ENCODE results near the gene ZDHHC12. TPM values are rescaled to one million over a fixed set of nuclear protein-coding genes. Genes with fewer than 3 reads are reported as not detected.

ZDHHC12 gene
- total and polyA plus RNA-seq, 10 of the 15 experiments (the other 5 are each of a cell fraction or from before 2014, with no cell fraction given): 0.95 to 146 (median 49.9) TPM

DNA sequence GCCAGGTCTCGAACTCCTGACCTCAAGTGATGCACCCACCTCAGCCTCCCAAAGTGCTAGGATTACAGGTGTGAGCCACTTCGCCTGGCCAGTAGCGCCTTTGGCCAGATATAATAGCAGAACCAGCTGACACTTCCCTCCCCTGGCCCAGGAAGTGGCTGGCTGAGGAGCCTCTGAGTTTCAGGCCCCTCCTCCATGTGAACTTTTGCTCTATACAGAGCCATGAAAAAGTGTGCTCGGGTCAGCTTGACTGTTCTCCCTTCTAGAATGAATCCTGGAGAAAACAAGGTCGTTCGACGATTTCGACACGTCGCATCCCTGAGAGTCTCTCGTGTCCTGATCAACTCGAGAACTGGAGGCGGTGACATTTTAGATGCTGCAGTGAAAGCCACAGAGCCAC, 8.6 kb upstream of the ZDHHC12 start:
- no peaks in the 10 kb centered on the region; a peak in 3 of 4 replicates for H3K36me3 ChIP-seq (ENCODE audit: control insufficient read depth in 2 of 2, insufficient read depth in 2 of 2, low read length in 1 of 2)

More for the DNA sequence above, 8.6 kb upstream of the ZDHHC12 start:
- RAD21 ChIA-PET (ENCODE audit: unreplicated experiment): interaction anchor here (2.7 kb wide), 1 partner anchor 86 kb away, joined by 8 read pairs; the partner anchor contains the start of gene ENDOG
- DNase-seq (ENCODE audit: low read depth, low spot score): no peak
- Histone ChIP-seq H4K20me1 (ENCODE audit: control insufficient read depth, insufficient read depth) (no peaks in the 10 kb centered on the region), H3K4me1 (ENCODE audit: control insufficient read depth, insufficient read depth, low read length) (no peaks in the 10 kb centered on the region; the same call in 1 of the 2 replicates), H3K9me3 (replicated peaks; ENCODE audit: control insufficient read depth, insufficient read depth, low read length) (no peaks in the 10 kb centered on the region), H3K79me2 (ENCODE audit: control insufficient read depth, insufficient read depth, low read length) (no peaks in the 10 kb centered on the region; the same call in 1 of the 2 replicates), H3K4me2 (ENCODE audit: control insufficient read depth, insufficient read depth) (no peak overlapping the region), H3K27ac (ENCODE audit: control insufficient read depth, insufficient read depth) (no peak overlapping the region), H3K4me3 (no peak overlapping the region), H2AFZ (ENCODE audit: control insufficient read depth, low read depth, low read length) (no peak overlapping the region), H3K9ac (ENCODE audit: control insufficient read depth, insufficient read depth, low read length) (no peak overlapping the region), H3K27me3 (replicated peaks in 1 of 2; ENCODE audit: control insufficient read depth in 2 of 2, insufficient read depth in 2 of 2, low read length in 1 of 2) (no peaks in the 10 kb centered on the region)
- no peak for ATAC-seq
- POLR2A ChIA-PET: interaction anchor here (0.6 to 1.5 kb wide), 2 partner anchors 33 to 88 kb away, joined by 3 to 4 read pairs; no protein-coding TSS in a partner anchor
- TF ChIP-seq YY1 (IDR thresholded peaks at IDR 0.05; ENCODE audit: low read depth, low read length): no peak
- no peak for TF ChIP-seq EP300 (IDR thresholded peaks at IDR 0.05; ENCODE audit: borderline replicate concordance in 1 of 2, control insufficient read depth in 1 of 2, low read depth in 2 of 2, low read length in 2 of 2)
- TF ChIP-seq RFX5 (IDR thresholded peaks at IDR 0.05; ENCODE audit: low read depth, low read length): no peak
- TF ChIP-seq KAT2A (conservative IDR thresholded peaks at IDR 0.05; ENCODE audit: control insufficient read depth, low read depth, low read length): no peak
- TF ChIP-seq, protein P1, sequence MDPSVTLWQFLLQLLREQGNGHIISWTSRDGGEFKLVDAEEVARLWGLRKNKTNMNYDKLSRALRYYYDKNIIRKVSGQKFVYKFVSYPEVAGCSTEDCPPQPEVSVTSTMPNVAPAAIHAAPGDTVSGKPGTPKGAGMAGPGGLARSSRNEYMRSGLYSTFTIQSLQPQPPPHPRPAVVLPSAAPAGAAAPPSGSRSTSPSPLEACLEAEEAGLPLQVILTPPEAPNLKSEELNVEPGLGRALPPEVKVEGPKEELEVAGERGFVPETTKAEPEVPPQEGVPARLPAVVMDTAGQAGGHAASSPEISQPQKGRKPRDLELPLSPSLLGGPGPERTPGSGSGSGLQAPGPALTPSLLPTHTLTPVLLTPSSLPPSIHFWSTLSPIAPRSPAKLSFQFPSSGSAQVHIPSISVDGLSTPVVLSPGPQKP (IDR thresholded peaks at IDR 0.05; ENCODE audit: low read depth, low read length): no peak
- TF ChIP-seq NR2C2 (IDR thresholded peaks at IDR 0.05; ENCODE audit: borderline replicate concordance, control insufficient read depth, insufficient read length, low read depth): no peak
- TF ChIP-seq SPI1 (IDR thresholded peaks at IDR 0.05; ENCODE audit: borderline replicate concordance, insufficient read depth, low read depth, low read length): no peak
- no peak for TF ChIP-seq SMARCA5 (IDR thresholded peaks at IDR 0.05)
- TF ChIP-seq IKZF2 (IDR thresholded peaks at IDR 0.05): no peak
- TF ChIP-seq ZNF622 (IDR thresholded peaks at IDR 0.05): no peak
- TF ChIP-seq USF1 (IDR thresholded peaks at IDR 0.05; ENCODE audit: borderline replicate concordance, extremely low read length, insufficient read depth, low read depth, low read length): no peak
- in situ Hi-C loops (cut with MboI) (no loop called here), intact Hi-C loops (cut with micrococcal nuclease; ENCODE audit: unreplicated experiment) (no loop called here)
- 92% methylated on average over 13 of the region's 13 CpGs for WGBS (ENCODE audit: insufficient coverage, insufficient replicate concordance, low lambda C conversion rate, missing lambda C conversion rate)
- no peak for FAIRE-seq
- SMC1A ChIA-PET (ENCODE audit: uncharacterized antibody, unreplicated experiment): interaction anchor here (0.9 kb wide), 1 partner anchor 38 kb away, joined by 3 read pairs; no protein-coding TSS in a partner anchor
- CTCF ChIA-PET: interaction anchor here (0.7 to 2.6 kb wide), 5 partner anchors 8 to 196 kb away, joined by 3 to 10 read pairs (median 6); partner anchors contain the start of genes ENDOG, PKN3 and ZDHHC12
- BruUV-seq (replicated peaks): no TSS peak
